CD4-positive, alpha-beta T cell treated with Interleukin-1 beta for 1 hour (primary cell): ENCODE data around the gene LRRC46.
A peak's percentile ranks its signal among the peaks of the same experiment; 100 is the strongest.

ENCODE experiments used
- DNase-seq, 2 donors: peaks; one replicate each; pipeline ENCODE4 v3.0.0-alpha.2; 2020 to 2022

Gene LRRC46

DNA sequence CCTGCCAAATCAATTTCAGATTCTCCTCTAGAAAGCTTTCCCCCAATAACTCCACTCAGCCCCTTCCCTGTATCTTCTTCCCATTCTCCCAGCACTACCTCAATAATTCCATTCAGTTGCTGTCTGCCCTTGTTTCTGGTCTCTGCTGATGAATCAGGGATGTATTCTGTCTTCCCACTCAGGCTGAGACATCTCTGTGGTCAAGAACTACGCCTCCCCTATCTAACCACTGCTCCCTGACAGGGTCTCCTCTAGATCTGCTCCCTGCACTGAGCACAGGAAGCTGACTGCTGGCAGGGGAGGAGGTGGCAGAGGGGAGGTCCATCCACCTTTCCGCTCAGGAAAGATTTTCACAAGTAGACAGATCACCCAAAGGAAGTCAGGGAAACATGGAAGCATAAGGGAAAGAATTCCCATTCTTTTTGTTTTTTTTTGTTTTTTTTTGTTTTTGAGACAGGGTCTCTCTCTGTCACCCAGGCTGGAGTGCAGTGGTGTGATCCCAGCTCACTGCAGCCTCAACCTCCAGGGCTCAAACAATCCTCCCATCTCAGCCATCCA is 47.6 kb downstream of the LRRC46 start:
- no peak for DNase-seq

GRCh38 chr17:47879776-47880454 is 48.4 kb downstream of the LRRC46 start:
- no peak for DNase-seq

DNA sequence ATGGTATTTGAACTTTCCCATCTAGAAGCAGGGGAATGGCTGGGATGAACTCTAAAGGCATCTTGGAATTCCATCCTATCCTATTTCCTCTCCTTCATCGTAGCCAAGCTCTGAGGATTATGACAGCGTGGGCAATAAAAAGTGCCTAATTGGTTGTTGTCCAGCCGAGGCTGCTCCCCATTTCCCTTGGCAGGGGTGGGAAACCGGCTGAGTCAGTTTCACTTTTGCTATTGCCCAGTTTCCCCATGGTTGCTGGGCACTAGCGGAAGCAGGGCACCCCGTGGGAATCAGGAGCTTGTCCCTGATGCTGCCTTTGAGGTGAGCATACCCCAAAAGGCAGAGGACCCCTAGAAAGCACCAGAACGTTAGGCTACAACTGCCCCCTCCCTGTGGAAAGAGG is 50.8 kb downstream of the LRRC46 start:
- no peak for DNase-seq

DNA sequence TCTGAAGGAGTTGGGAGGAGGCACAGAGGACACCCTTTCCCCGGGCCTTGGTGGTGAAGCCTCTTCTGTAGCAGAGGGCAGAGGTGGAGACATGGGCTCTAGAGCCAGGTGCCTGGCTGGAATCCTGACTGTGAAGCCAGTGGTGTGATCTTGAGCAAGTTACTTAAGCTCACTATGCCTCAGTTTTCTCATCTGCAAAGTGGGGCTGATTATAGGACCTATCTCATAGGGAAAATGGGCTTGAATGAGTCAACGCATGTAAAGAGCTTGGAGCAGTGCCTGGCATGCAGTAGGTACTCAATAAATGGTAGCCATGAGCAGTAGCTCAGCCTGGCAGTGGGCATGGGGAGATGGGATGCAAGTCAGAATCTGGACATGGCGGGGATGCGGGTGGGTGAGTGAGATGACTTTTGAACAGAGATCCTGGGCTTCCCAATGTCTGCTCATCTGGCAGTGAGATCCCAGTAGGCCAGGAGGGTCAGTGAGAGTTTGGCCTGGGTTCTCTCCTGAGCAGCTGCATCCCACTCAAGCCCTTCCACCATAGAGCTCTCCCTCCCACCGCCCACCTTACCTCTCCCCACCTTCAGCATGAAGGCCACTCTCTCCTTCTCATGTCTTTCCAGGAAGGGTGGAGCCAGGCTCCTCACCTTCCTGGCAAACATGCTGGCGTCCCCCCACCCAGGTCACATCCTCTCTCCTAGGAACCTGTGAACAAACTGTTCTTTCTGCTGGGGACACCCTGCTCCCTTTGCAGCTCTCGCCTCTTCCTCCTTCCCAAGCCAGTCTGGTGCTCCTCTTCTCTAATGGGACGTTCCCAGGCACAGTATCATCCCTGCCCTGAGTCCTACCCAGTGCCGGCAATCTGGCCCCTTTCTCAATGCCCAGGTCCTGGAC is 51.5 kb downstream of the LRRC46 start:
- DNase-seq: no peak

GRCh38 chr17:47883589-47884426 is 52.3 kb downstream of the LRRC46 start:
- DNase-seq: no peak

DNA sequence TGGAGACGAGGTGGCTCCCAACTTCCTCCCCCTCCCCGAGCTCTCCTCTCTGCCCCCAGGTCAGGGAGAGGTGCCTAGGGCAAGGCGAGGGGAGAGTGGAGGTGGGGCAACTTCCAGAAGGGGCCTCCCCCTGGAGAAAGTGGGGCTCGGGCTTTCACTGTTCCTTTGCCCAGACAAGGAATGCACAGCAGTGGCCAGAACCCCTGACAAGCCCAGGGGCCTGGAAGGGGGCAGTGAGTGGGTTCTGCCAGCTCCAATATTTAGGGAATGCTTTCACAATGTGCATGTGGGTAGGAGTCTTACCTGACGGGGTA is 52.9 kb downstream of the LRRC46 start:
- no peak for DNase-seq

DNA sequence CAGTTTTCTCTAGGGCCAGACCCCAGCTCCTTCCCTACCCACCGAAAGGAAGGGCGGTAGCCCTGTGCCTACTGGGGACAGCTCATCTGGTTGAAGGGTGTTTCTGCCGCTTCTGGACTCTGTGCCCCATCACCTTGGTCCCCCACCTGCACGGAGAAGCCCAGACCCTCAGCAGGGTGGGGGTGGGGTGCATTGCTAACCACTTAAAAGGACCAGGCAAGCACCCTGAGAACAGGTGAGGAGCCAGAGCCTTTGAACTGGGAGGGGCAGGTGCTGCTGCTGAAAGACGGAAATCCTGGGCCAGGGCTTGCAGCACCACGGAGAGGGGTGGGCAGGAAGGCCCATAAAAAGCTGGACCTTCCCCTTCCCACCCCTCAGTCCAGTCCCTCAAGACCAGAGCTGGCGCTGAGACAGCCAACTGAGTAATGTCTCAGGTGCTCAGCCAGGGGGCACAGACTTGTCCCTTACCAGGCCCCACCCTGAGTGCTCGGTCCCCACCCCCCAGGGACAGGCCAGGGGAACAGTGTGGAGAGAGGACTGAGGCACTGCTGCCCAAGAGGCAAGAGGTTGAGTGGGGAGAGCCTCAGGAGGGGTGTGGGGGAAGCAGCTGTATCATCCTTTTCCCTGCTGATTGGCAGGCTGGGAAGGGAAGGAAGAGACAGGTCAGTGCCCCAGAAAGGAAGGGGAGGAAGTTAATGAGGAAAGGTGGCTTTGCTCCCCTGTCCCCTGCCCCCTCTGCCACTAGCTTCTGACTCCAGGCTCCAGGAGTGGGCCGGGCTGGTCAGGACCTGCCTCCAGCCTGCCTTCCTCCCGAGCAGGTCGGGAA is 53.6 kb downstream of the LRRC46 start:
- DNase-seq: peak in 1 of 2 donors; percentile 15
